CD4-positive, CD25-positive, alpha-beta regulatory T cell (primary cell): Measurements from ENCODE around the gene MAST1. TPM values are rescaled to one million over a fixed set of nuclear protein-coding genes. Genes with fewer than 3 reads are reported as not detected.
"Not testable (repeated sequence)": the region's sequence is repeated elsewhere in the genome, so short reads cannot be mapped to it uniquely, and the experiment has no call there.

Experiments used
- ATAC-seq, 2 donors: fragments of 150-1000 bp; cut with Tn5 transposase; one replicate each; pipeline ENCODE4 v1.10.0; 2021; ENCODE audit warnings: low read depth in 2 of 2, moderate number of reproducible peaks in 2 of 2, moderate library complexity in 1 of 2
- DNase-seq, 3 donors: peaks; one replicate each; pipeline versions ENCODE4 v3.0.0 to v3.0.0-alpha.2; 2012 to 2022; ENCODE audit warnings: mixed read lengths in 1 of 3
- H3K27ac ChIP-seq: one replicate; pipeline ENCODE4 v1.7.0; 2013; ENCODE audit warnings: mild to moderate bottlenecking, low read length; ENCODE audit not compliant: insufficient read depth, poor library complexity, severe bottlenecking
- H3K27me3 ChIP-seq: one replicate; pipeline ENCODE4 v1.7.0; 2013; ENCODE audit warnings: low read length; ENCODE audit not compliant: control insufficient read depth, insufficient read depth
- H3K36me3 ChIP-seq: one replicate; pipeline ENCODE4 v1.7.0; 2013; ENCODE audit warnings: mild to moderate bottlenecking, low read length, moderate library complexity; ENCODE audit not compliant: control insufficient read depth, insufficient read depth
- H3K4me1 ChIP-seq: 2 replicates; pipeline ENCODE4 v1.7.0; 2013; ENCODE audit warnings: mild to moderate bottlenecking, low read length; ENCODE audit not compliant: insufficient read depth, control insufficient read depth, poor library complexity, severe bottlenecking
- H3K4me3 ChIP-seq: one replicate; pipeline ENCODE4 v1.7.0; 2013; ENCODE audit warnings: low read depth, mild to moderate bottlenecking, low read length, moderate library complexity
- H3K9me3 ChIP-seq, 2 experiments: 1 replicate in 1 of 2; 2 replicates in 1 of 2; pipeline ENCODE4 v1.7.0; 2013; ENCODE audit warnings: low read length in 2 of 2, mild to moderate bottlenecking in 1 of 2, moderate library complexity in 1 of 2; ENCODE audit not compliant: control insufficient read depth in 2 of 2
- H3K27ac Mint-ChIP-seq, 3 donors: one replicate each; pipeline ENCODE4 v1.8.0; 2020 to 2022; ENCODE audit warnings: mild to moderate bottlenecking in 3 of 3, mixed read lengths in 3 of 3, moderate library complexity in 2 of 3
- H3K27me3 Mint-ChIP-seq: one replicate; pipeline ENCODE4 v1.8.0; 2022; ENCODE audit warnings: mild to moderate bottlenecking, mixed read lengths
- H3K36me3 Mint-ChIP-seq: one replicate; pipeline ENCODE4 v1.8.0; 2020; ENCODE audit warnings: mixed read lengths
- H3K4me1 Mint-ChIP-seq, 4 donors: one replicate each; pipeline ENCODE4 v1.8.0; 2020 to 2022; ENCODE audit warnings: mixed read lengths in 4 of 4, mild to moderate bottlenecking in 1 of 4
- H3K4me3 Mint-ChIP-seq, 4 donors: one replicate each; pipeline ENCODE4 v1.8.0; 2020 to 2022; ENCODE audit warnings: mild to moderate bottlenecking in 4 of 4, mixed read lengths in 4 of 4, moderate library complexity in 3 of 4
- H3K9me3 Mint-ChIP-seq, 7 donors: one replicate each; pipeline ENCODE4 v1.8.0; 2020 to 2022; ENCODE audit warnings: mixed read lengths in 7 of 7, mild to moderate bottlenecking in 3 of 7, moderate library complexity in 2 of 7
- polyA plus RNA-seq, 4 donors: library from polyadenylated mRNA; unstranded; fragments of 300-500 nt; fragmentation: Illumina TruSeq; gene quantifications; one replicate each; pipeline ENCODE4 v1.2.3, GENCODE V29; 2021
- total RNA-seq: library from RNA; stranded (reverse); gene quantifications from one replicate; pipeline ENCODE4 v1.2.3, GENCODE V29; 2022

MAST1 gene
- total and polyA plus RNA-seq, 5 donors from 2014 or later, result 0.05 to 1.8 (median 0.73) TPM; not detected in 1

DNA sequence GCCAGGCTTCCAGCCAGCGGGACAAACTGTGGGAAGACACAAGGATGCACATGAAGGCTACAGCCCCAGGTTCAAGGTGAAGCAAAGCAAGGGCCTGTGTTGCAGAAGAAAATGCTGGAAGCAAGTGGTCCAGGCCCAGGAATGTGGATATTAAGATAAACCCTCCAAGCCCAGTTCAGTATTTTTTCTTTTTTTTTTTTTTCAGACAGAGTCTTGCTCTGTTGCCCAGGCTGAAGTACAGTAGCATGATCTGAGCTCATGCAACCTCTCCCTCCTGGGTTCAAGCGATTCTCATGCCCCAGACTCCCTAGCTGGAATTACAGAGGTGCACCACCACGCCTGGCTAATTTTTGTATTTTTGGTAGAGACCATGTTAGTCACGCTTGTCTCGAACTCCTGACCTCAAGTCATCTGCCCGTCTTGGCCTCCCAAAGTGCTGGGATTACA, 41.2 kb upstream of the MAST1 start:
- peaks cover 10 to 47% (median 32%) of the 10 kb centered on the region in 4 donors for H3K4me1 Mint-ChIP-seq
- no peaks in the 10 kb centered on the region for H3K36me3 ChIP-seq
- H3K4me3 Mint-ChIP-seq, result peak overlapping the region in 1 of 4 donors; percentile 86
- peaks cover 13% of the 10 kb centered on the region for H3K27me3 Mint-ChIP-seq
- peak overlapping the region; percentile 66 for H3K27ac ChIP-seq
- H3K27me3 ChIP-seq, result no peaks in the 10 kb centered on the region
- peaks cover 3% of the 10 kb centered on the region for H3K36me3 Mint-ChIP-seq
- no peak overlapping the region for H3K4me3 ChIP-seq
- DNase-seq (no peak), ATAC-seq (no peak)
- H3K4me1 ChIP-seq, result peaks cover 46% of the 10 kb centered on the region
- no peak overlapping the region for H3K27ac Mint-ChIP-seq
- peaks cover 0 to 11% (median 0%) of the 10 kb centered on the region in 7 donors for H3K9me3 Mint-ChIP-seq
- no peaks in the 10 kb centered on the region for H3K9me3 ChIP-seq

DNA sequence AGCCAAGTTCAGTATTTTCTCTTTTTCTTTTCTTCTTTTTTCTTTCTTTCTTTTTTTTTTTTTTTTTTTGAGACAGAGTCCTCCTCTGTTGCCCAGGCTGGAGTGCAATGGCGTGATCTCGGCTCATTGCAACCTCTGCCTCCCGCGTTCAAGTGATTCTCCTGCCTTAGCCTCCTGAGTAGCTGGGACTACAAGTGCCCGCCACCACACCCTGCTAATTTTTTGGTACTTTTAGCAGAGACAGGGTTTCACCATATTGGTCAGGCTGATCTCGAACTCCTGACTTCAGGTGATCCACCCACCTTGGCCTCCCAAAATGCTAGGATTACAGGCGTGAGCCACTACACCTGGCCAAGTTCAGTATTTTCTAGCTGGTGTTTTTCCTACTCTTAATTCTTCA, 40.7 kb upstream of the MAST1 start:
- H3K36me3 Mint-ChIP-seq, result not testable (repeated sequence)
- H3K4me3 Mint-ChIP-seq, result peak overlapping the region in 2 of 4 donors; percentile 25 to 82

GRCh38 chr19:12799742-12800465, 38.4 kb upstream of the MAST1 start:
- H3K4me3 Mint-ChIP-seq, result peak overlapping the region; percentile 44 to 93 (median 90)
- peaks cover 3% of the 10 kb centered on the region for H3K36me3 Mint-ChIP-seq
- peaks cover 4% of the 10 kb centered on the region for H3K27me3 Mint-ChIP-seq
- peak overlapping the region in 2 of 3 donors; percentile 20 to 63 for H3K27ac Mint-ChIP-seq
- no peak overlapping the region for H3K27ac ChIP-seq
- H3K36me3 ChIP-seq, result no peaks in the 10 kb centered on the region
- H3K4me1 Mint-ChIP-seq, result peaks cover 4 to 42% (median 26%) of the 10 kb centered on the region in 4 donors
- peak overlapping the region; percentile 73 for H3K4me3 ChIP-seq
- DNase-seq (no peak), ATAC-seq (no peak)
- no peaks in the 10 kb centered on the region for H3K9me3 ChIP-seq
- H3K4me1 ChIP-seq, result peaks cover 37% of the 10 kb centered on the region
- no peaks in the 10 kb centered on the region for H3K9me3 Mint-ChIP-seq
- H3K27me3 ChIP-seq, result no peaks in the 10 kb centered on the region

More for the DNA sequence above, 40.7 kb upstream of the MAST1 start:
- not testable (repeated sequence) for DNase-seq, H3K27me3 ChIP-seq, H3K27ac Mint-ChIP-seq, H3K9me3 Mint-ChIP-seq, H3K4me3 ChIP-seq, H3K9me3 ChIP-seq, H3K36me3 ChIP-seq, ATAC-seq, H3K27ac ChIP-seq
- peaks cover 51% of the 10 kb centered on the region for H3K4me1 ChIP-seq
- Mint-ChIP-seq H3K4me1 (peaks cover 13 to 52% (median 36%) of the 10 kb centered on the region in 4 donors), H3K27me3 (peaks cover 16% of the 10 kb centered on the region)

GRCh38 chr19:12800466-12800770, 37.9 kb upstream of the MAST1 start:
- no peaks in the 10 kb centered on the region for H3K27me3 ChIP-seq
- peaks cover 4 to 40% (median 24%) of the 10 kb centered on the region in 4 donors for H3K4me1 Mint-ChIP-seq
- DNase-seq (no peak), ATAC-seq (no peak)
- no peaks in the 10 kb centered on the region for H3K9me3 Mint-ChIP-seq
- peaks cover 33% of the 10 kb centered on the region for H3K4me1 ChIP-seq
- no peaks in the 10 kb centered on the region for H3K9me3 ChIP-seq
- peak overlapping the region; percentile 73 for H3K4me3 ChIP-seq
- peak overlapping the region; percentile 60 to 78 (median 73) for H3K27ac Mint-ChIP-seq
- H3K4me3 Mint-ChIP-seq, result peak overlapping the region; percentile 88 to 94 (median 92)
- peaks cover 3% of the 10 kb centered on the region for H3K36me3 Mint-ChIP-seq
- no peaks in the 10 kb centered on the region for H3K36me3 ChIP-seq
- no peak overlapping the region for H3K27ac ChIP-seq
- peaks cover 4% of the 10 kb centered on the region for H3K27me3 Mint-ChIP-seq

DNA sequence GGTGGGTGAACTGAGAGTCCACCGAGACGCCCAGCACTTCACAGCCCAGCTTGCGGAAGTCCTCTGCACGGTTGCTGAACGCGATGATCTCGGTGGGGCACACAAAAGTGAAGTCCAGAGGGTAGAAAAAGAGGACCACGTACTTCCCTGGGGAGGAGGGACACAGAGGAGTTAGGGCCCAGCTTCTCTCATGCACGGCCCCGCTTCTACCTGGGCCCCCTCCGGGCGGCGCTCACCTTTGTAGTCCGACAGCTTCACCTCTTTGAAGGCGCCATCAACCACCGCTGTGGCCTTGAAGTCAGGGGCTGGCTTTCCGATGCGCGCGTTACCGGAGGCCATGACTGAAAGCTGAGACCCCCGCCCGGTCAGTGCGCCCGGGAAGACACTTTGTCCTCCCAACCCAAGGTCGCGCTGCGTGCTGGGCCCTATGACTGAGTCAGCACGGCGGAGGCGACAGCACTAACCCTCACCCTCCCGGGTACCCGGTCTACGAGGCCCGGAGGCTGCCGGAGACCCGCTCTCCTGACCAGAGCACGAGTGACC, 37.3 kb upstream of the MAST1 start:
- Histone ChIP-seq H3K4me3 (peak overlapping the region; percentile 73), H3K4me1 (peaks cover 29% of the 10 kb centered on the region), H3K9me3 (no peaks in the 10 kb centered on the region), H3K27ac (peak overlapping the region; percentile 49), H3K36me3 (no peaks in the 10 kb centered on the region), H3K27me3 (no peaks in the 10 kb centered on the region)
- DNase-seq (peak in 1 of 3 donors; percentile 26), ATAC-seq (peak in 1 of 2 donors; percentile 2)
- Mint-ChIP-seq H3K4me1 (peaks cover 5 to 37% (median 20%) of the 10 kb centered on the region in 4 donors), H3K27me3 (peaks cover 4% of the 10 kb centered on the region), H3K27ac (peak overlapping the region; percentile 48 to 78 (median 76)), H3K4me3 (peak overlapping the region; percentile 88 to 94 (median 92)), H3K9me3 (no peaks in the 10 kb centered on the region), H3K36me3 (peaks cover 3% of the 10 kb centered on the region)

GRCh38 chr19:12801466-12802266, 36.6 kb upstream of the MAST1 start, which contains the start of the genes PRDX2 and THSD8:
PRDX2 (minus strand) TSS chr19:12801800; CDS start chr19:12801261, 539 bp downstream.
THSD8 (plus strand) TSS chr19:12802069; CDS start chr19:12802072, 3 bp downstream.
- Mint-ChIP-seq H3K4me1 (peaks cover 10 to 37% (median 17%) of the 10 kb centered on the region in 4 donors), H3K27ac (peak within 1 kb of the TSS; percentile 48 to 81 (median 78)), H3K36me3 (peaks cover 3% of the 10 kb centered on the region), H3K9me3 (no peaks in the 10 kb centered on the region), H3K4me3 (peak within 1 kb of the TSS; percentile 88 to 94 (median 92)), H3K27me3 (peaks cover 4% of the 10 kb centered on the region)
- Histone ChIP-seq H3K27me3 (no peaks in the 10 kb centered on the region), H3K4me1 (peaks cover 31% of the 10 kb centered on the region), H3K4me3 (peak within 1 kb of the TSS; percentile 73), H3K27ac (peak within 1 kb of the TSS; percentile 49), H3K36me3 (no peaks in the 10 kb centered on the region), H3K9me3 (no peaks in the 10 kb centered on the region)
- peak; percentile 61 to 92 (median 78) for DNase-seq
- ATAC-seq, result peak; percentile 76

DNA sequence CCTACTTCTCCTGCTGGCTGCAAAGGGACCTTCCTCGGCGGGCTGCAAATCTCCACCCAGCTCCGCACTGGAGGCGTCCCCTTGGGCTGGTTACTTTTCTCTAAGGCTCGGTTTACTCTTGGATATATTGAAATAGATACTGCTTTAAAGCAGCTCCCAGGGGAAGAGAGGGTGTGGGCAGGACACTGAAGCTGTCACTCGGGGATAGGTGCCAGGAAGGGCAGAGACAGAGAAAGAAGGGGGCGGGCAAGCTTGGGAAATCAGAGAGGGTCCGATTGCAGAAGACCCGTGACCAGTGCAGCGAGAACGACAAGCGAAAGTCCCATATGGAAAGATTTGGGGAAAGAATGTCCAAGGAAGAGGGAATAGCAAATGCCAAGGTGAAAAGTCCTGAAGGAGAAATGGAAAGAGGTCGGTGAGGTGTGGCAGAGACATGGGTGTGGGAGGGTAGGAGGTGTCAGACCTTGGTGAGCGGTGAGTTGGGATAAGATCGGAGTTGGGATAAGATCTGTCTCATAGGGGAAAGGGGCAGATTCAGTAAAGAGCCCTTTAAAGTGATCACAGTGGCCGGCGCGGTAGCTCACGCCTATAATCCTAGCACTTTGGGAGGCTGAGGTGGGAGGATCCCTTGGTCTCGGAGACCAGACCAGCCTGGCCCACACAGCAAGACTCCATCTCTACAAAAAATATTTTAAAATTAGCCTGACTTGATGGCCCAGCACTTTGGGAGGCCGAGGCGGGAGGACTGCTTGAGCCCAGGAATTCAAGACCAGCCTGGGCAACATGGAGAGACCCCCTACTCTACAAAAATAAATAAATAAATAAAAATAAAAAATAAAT, 35.8 kb upstream of the MAST1 start:
- no peaks in the 10 kb centered on the region for H3K27me3 ChIP-seq
- H3K27ac ChIP-seq, result no peak overlapping the region
- Mint-ChIP-seq H3K27ac (peak overlapping the region in 2 of 3 donors; percentile 41 to 81), H3K4me1 (peaks cover 10 to 39% (median 17%) of the 10 kb centered on the region in 4 donors), H3K4me3 (peak overlapping the region; percentile 88 to 94 (median 92)), H3K36me3 (peaks cover 3% of the 10 kb centered on the region), H3K27me3 (peaks cover 4% of the 10 kb centered on the region), H3K9me3 (no peaks in the 10 kb centered on the region)
- peaks cover 38% of the 10 kb centered on the region for H3K4me1 ChIP-seq
- no peaks in the 10 kb centered on the region for H3K36me3 ChIP-seq
- no peaks in the 10 kb centered on the region for H3K9me3 ChIP-seq
- DNase-seq (no peak), ATAC-seq (no peak)
- peak overlapping the region; percentile 37 for H3K4me3 ChIP-seq
